Mesothelial cell of epicardium (in vitro differentiated cells): ENCODE results near the gene CCDC88C. TPM values are rescaled to one million over a fixed set of nuclear protein-coding genes. Genes with fewer than 3 reads are reported as not detected.

Experiments
- DNase-seq, 2 experiments: peaks; one replicate each; pipeline ENCODE4 v3.0.0; 2021; ENCODE audit warnings: low spot score in 2 of 2; ENCODE audit not compliant: unreplicated experiment in 2 of 2
- H3K27ac Mint-ChIP-seq: 2 replicates; pipeline ENCODE4 v1.8.0; 2021; ENCODE audit warnings: mixed read lengths
- H3K27me3 Mint-ChIP-seq: 2 replicates; pipeline ENCODE4 v1.8.0; 2021; ENCODE audit warnings: low read depth, mixed read lengths
- H3K36me3 Mint-ChIP-seq: 2 replicates; pipeline ENCODE4 v1.8.0; 2021; ENCODE audit warnings: mixed read lengths
- H3K4me1 Mint-ChIP-seq: 2 replicates; pipeline ENCODE4 v1.8.0; 2021; ENCODE audit warnings: mixed read lengths
- H3K4me3 Mint-ChIP-seq: 2 replicates; pipeline ENCODE4 v1.8.0; 2021; ENCODE audit warnings: mild to moderate bottlenecking, moderate library complexity, mixed read lengths
- H3K9me3 Mint-ChIP-seq: 2 replicates; pipeline ENCODE4 v1.8.0; 2021; ENCODE audit warnings: mixed read lengths
- total RNA-seq: library from RNA; stranded (reverse); gene quantifications from 3 replicates; pipeline ENCODE4 v1.2.1, GENCODE V29; 2021
- TF ChIP-seq, protein P1 (sequence below): fragments of 200-600 bp; sonication (generic); IDR thresholded peaks from one replicate; pipeline ENCODE4 v1.5.0; 2021; ENCODE audit warnings: antibody characterized with exemption; ENCODE audit not compliant: unreplicated experiment

Gene CCDC88C
- total RNA-seq, 1 donor from 2014 or later = 23.7 TPM

DNA sequence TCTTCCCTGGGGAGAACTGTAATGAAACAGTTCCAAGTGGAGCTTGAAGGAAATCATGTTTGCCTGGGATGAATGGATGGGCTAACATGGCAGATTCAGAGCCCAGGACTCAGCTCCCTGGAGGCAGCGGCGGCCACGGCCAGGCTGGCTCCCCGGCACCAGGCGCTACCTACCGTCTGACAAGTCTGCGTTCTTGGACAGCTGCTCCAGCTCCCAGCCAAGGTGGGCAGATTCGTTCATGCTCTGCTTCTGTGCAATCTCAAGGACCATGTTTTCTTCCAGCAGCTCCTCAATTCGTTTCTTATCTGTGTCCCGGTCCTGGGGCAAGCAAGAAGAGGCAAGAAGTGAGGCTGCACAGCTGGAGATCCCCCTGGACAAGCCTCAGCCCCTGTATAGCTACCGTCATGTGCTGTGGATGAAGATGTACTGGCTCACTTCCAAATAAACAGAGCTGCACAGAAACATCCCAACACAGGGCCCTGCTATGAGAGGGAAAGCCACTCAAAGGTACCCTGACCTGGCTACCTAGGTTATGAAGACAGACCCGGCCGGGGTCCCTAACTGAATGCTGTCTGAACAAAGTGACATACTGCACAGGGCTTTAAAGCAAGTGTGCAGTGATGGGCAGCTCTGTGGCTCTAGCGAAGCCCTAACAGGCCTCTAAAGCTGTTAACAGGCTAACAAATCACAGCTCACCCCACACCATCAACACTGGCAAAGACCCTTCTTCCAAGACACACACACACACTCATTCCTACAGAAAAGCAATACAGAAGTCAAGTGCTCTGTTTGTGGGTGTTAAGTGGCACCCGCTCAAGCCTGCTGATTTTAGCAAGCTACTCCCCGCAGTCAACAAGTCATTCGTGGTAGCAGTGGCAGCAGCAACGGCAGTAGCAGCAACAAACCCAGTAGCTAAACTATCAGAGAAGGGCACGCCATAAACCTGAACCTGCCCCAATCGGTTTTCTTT is 92.7 kb downstream of the CCDC88C start:
- DNase-seq = no peak
- peaks cover 18% of the 10 kb centered on the region for H3K4me1 Mint-ChIP-seq
- H3K9me3 Mint-ChIP-seq = no peaks in the 10 kb centered on the region
- H3K27me3 Mint-ChIP-seq = peaks cover under 1% of the 10 kb centered on the region
- peaks cover 1% of the 10 kb centered on the region for H3K36me3 Mint-ChIP-seq
- no peak overlapping the region for H3K27ac Mint-ChIP-seq
- no peak overlapping the region for H3K4me3 Mint-ChIP-seq
- TF ChIP-seq, protein P1, sequence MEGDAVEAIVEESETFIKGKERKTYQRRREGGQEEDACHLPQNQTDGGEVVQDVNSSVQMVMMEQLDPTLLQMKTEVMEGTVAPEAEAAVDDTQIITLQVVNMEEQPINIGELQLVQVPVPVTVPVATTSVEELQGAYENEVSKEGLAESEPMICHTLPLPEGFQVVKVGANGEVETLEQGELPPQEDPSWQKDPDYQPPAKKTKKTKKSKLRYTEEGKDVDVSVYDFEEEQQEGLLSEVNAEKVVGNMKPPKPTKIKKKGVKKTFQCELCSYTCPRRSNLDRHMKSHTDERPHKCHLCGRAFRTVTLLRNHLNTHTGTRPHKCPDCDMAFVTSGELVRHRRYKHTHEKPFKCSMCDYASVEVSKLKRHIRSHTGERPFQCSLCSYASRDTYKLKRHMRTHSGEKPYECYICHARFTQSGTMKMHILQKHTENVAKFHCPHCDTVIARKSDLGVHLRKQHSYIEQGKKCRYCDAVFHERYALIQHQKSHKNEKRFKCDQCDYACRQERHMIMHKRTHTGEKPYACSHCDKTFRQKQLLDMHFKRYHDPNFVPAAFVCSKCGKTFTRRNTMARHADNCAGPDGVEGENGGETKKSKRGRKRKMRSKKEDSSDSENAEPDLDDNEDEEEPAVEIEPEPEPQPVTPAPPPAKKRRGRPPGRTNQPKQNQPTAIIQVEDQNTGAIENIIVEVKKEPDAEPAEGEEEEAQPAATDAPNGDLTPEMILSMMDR = no peak

DNA sequence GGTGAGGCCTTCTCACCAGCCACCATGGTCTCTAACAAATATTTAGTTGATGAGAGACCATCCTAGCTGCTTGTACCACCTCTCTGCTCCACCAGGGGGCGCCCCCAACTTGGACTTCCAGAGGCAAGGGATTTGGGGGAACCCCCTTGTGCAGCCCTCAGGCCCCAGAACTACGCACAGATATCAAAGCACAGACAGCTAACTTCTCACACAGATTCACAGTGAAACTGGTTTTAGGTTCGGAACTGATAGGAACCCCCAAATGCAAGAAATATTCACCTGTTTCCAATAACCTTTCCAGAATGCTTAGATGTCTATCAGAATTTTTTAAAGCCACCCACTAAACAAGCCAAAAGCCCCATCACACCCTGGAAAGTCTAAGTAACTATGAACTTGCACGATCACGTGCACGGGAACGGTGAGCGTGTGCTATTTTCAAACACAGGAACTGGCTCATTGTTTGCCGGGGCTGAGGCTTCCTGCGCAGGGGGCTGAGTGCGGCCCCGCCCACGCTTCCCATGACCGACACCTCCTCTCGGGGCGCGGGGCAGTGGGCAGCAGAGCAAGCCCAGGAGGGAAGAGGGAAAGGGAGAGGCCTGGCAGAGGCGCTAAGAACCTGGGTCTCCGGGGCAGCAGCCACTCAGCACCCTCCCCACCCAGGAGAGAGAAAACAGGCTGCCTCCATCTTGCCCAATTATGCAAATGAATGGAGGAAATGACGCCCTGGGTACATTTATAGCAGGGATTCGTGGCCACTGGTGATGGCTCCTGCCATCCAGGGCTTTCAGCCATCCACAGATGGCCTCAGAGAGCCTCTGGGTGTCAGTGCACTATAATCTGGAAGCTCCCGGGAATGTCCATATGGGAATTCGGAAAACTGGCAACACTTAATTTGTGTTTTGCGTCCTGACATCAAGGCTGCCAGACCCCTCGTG is 93.7 kb downstream of the CCDC88C start:
- H3K27ac Mint-ChIP-seq = no peak overlapping the region
- no peaks in the 10 kb centered on the region for H3K9me3 Mint-ChIP-seq
- H3K27me3 Mint-ChIP-seq = no peaks in the 10 kb centered on the region
- H3K4me1 Mint-ChIP-seq = peaks cover 18% of the 10 kb centered on the region
- DNase-seq = peak; percentile 62 to 87
- peaks cover 1% of the 10 kb centered on the region for H3K36me3 Mint-ChIP-seq
- TF ChIP-seq, protein P1 = peak; percentile 95
- no peak overlapping the region for H3K4me3 Mint-ChIP-seq

DNA sequence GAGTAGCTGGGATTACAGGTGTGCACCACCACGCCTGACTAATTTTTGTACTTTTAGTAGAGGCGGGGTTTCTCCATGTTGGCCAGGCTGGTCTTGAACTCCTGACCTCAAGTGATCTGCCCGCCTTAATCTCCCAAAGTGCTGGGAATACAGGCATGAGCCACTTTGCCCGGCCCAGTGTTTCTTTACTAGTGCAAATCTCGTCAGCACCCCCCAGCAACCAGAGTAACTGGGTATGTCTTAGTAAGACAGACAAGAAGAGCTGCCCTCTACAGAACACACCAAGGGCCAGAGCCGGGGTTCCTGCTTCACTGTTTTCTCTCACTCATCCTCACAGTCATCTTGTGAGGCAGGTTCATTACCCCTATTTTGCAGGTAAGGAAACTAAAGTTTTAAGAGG is 94.6 kb downstream of the CCDC88C start:
- TF ChIP-seq, protein P1 = no peak
- H3K36me3 Mint-ChIP-seq = peaks cover 1% of the 10 kb centered on the region
- H3K27me3 Mint-ChIP-seq = no peaks in the 10 kb centered on the region
- no peak for DNase-seq
- H3K9me3 Mint-ChIP-seq = no peaks in the 10 kb centered on the region
- H3K4me1 Mint-ChIP-seq = peaks cover 18% of the 10 kb centered on the region
- no peak overlapping the region for H3K27ac Mint-ChIP-seq
- no peak overlapping the region for H3K4me3 Mint-ChIP-seq

DNA sequence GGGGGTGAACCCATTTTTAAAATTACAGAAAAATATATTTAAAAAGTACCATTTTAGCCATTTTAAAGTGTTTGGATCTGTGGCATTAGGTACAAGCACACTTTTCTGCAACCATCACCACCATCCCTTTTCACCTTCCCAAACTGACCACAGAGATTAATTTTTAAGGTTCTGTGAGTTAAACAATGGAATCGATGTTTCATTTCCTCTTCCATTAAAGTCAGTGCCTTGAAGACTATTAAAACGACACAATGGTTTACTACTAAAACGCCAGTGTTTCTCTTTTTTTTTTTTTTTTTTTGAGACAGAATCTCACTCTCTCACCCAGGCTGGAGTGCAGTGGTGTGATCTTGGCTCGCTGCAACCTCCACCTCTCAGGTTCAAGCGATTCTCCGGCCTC is 95.0 kb downstream of the CCDC88C start:
- Mint-ChIP-seq H3K27ac (no peak overlapping the region), H3K4me3 (no peak overlapping the region), H3K27me3 (no peaks in the 10 kb centered on the region), H3K4me1 (peaks cover 21% of the 10 kb centered on the region), H3K9me3 (no peaks in the 10 kb centered on the region), H3K36me3 (peaks cover 1% of the 10 kb centered on the region)
- TF ChIP-seq, protein P1 = no peak
- DNase-seq = no peak

DNA sequence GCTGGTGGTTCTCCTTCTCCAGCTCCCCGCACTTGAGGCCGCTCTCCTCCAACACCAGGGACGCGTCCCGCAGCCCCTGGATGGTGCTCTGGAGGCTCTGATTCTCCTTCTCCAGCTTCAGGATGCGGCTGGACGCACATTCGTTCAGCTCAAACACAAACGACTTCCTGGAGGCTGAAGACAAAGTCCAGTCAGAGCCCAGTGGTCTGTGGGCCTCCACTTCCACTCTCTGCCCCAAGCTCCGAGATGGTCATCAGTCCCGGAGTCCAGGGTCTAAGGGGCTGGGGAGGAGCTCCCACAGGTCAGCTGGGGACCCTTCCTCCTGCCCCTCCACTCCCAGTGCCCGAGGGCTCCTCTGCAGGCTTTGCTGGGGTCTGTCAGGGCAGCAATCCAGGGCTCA is 96.5 kb downstream of the CCDC88C start:
- Mint-ChIP-seq H3K36me3 (peaks cover 3% of the 10 kb centered on the region), H3K9me3 (no peaks in the 10 kb centered on the region), H3K27ac (no peak overlapping the region), H3K27me3 (no peaks in the 10 kb centered on the region), H3K4me3 (no peak overlapping the region), H3K4me1 (peaks cover 19% of the 10 kb centered on the region)
- TF ChIP-seq, protein P1 = no peak
- DNase-seq = no peak
